Adrenal gland (tissue), 5 donors: ENCODE measurements around the gene DPP10.

Source experiments
- CTCF ChIP-seq, 6 experiments: fragments of 450-650 bp in 4 of 6; fragments of 200-600 bp in 2 of 6; sonication (generic) in 1 of 6; IDR thresholded peaks; 1 replicate in 5 of 6; 2 replicates in 1 of 6; pipeline versions ENCODE4 v1.5.1 to v1.8.0; 2016 to 2021; ENCODE audit warnings: antibody characterized with exemption in 6 of 6, mild to moderate bottlenecking in 2 of 6, moderate library complexity in 1 of 6
- POLR2A ChIP-seq, 2 donors: fragments of 450-650 bp; IDR thresholded peaks; one replicate each; pipeline ENCODE4 v1.6.1; 2017; ENCODE audit warnings: antibody characterized with exemption in 2 of 2, mild to moderate bottlenecking in 2 of 2, moderate library complexity in 1 of 2
- donor health status: DM: no; HTN: no; CAD: no.

- TF ChIP-seq CTCF (IDR thresholded peaks at IDR 0.05) (no peak), POLR2A (IDR thresholded peaks at IDR 0.05) (no peak)
Measured at GRCh38 chr2:115483666-115484065, 1041.2 kb downstream of the DPP10 start.
